H9 (cell line): ENCODE data around the gene WNT6. TPM values are rescaled to one million over a fixed set of nuclear protein-coding genes. Genes with fewer than 3 reads are reported as not detected.
"Not testable (repeated sequence)": the region's sequence is repeated elsewhere in the genome, so short reads cannot be mapped to it uniquely, and the experiment has no call there.

ENCODE experiments used
- DNase-seq: peaks from one replicate; pipeline ENCODE4 v3.0.0-alpha.2; 2017
- H2AFZ ChIP-seq: one replicate; pipeline ENCODE4 v1.6.1; 2013; ENCODE audit warnings: mild to moderate bottlenecking, low read length, control low read depth, moderate library complexity
- H2AK5ac ChIP-seq: 2 replicates; pipeline ENCODE4 v1.6.1; 2013; ENCODE audit warnings: low read length, control low read depth, mixed read lengths; ENCODE audit not compliant: insufficient read length
- H2BK120ac ChIP-seq: one replicate; pipeline ENCODE4 v1.6.1; 2013; ENCODE audit warnings: low read depth, mild to moderate bottlenecking, low read length, control low read depth, inconsistent platforms; ENCODE audit not compliant: poor library complexity, severe bottlenecking
- H2BK12ac ChIP-seq: 2 replicates; pipeline ENCODE4 v1.6.1; 2013; ENCODE audit warnings: low read length, control low read depth, mixed read lengths, low read depth; ENCODE audit not compliant: insufficient read length
- H2BK15ac ChIP-seq: 2 replicates; pipeline ENCODE4 v1.6.1; 2013; ENCODE audit warnings: low read depth, low read length, control low read depth
- H2BK20ac ChIP-seq: one replicate; pipeline ENCODE4 v1.6.1; 2013; ENCODE audit warnings: low read depth, mild to moderate bottlenecking, low read length, control low read depth, inconsistent platforms; ENCODE audit not compliant: poor library complexity, severe bottlenecking
- H2BK5ac ChIP-seq: 2 replicates; pipeline ENCODE4 v1.6.1; 2013; ENCODE audit warnings: low read length, control low read depth, mixed read lengths; ENCODE audit not compliant: insufficient read length
- H3K14ac ChIP-seq: 2 replicates; pipeline ENCODE4 v1.6.1; 2013; ENCODE audit warnings: low read length, control low read depth; ENCODE audit not compliant: insufficient read depth
- H3K18ac ChIP-seq: 2 replicates; pipeline ENCODE4 v1.6.1; 2013; ENCODE audit warnings: low read depth, mild to moderate bottlenecking, mixed read lengths, low read length, control low read depth; ENCODE audit not compliant: insufficient read length
- H3K23ac ChIP-seq: 2 replicates; pipeline ENCODE4 v1.6.1; 2013; ENCODE audit warnings: low read length, control low read depth, mixed read lengths, low read depth; ENCODE audit not compliant: insufficient read length
- H3K23me2 ChIP-seq: 2 replicates; pipeline ENCODE4 v1.6.1; 2013; ENCODE audit warnings: low read depth, mild to moderate bottlenecking, mixed read lengths, low read length, control low read depth; ENCODE audit not compliant: insufficient read length, poor library complexity, severe bottlenecking
- H3K27ac ChIP-seq: 2 replicates; pipeline ENCODE4 v1.5.1; 2013; ENCODE audit warnings: low read length, control low read depth, mixed read lengths, low read depth; ENCODE audit not compliant: insufficient read length
- H3K27me3 ChIP-seq: 2 replicates; pipeline ENCODE4 v1.6.1; 2013; ENCODE audit warnings: low read length, control low read depth, inconsistent platforms; ENCODE audit not compliant: insufficient read depth
- H3K4ac ChIP-seq: 2 replicates; pipeline ENCODE4 v1.6.1; 2013; ENCODE audit warnings: low read depth, mild to moderate bottlenecking, control low read depth, inconsistent platforms, low read length, moderate library complexity
- H3K4me1 ChIP-seq: 2 replicates; pipeline ENCODE4 v1.6.1; 2013; ENCODE audit warnings: low read length, control low read depth, inconsistent platforms; ENCODE audit not compliant: insufficient read depth
- H3K4me2 ChIP-seq: 2 replicates; pipeline ENCODE4 v1.6.1; 2013; ENCODE audit warnings: low read length, control low read depth, mixed read lengths; ENCODE audit not compliant: insufficient read length, insufficient read depth
- H3K56ac ChIP-seq: 2 replicates; pipeline ENCODE4 v1.6.1; 2013; ENCODE audit warnings: low read depth, mild to moderate bottlenecking, mixed read lengths, low read length, control low read depth; ENCODE audit not compliant: insufficient read length
- H3K79me1 ChIP-seq: 2 replicates; pipeline ENCODE4 v1.6.1; 2013; ENCODE audit warnings: low read depth, mild to moderate bottlenecking, moderate library complexity, low read length, control low read depth, inconsistent platforms; ENCODE audit not compliant: insufficient read depth, poor library complexity, severe bottlenecking
- H3K79me2 ChIP-seq: 2 replicates; pipeline ENCODE4 v1.6.1; 2013; ENCODE audit warnings: low read length, control low read depth, inconsistent platforms; ENCODE audit not compliant: insufficient read depth
- H3K9ac ChIP-seq: 2 replicates; pipeline ENCODE4 v1.6.1; 2013; ENCODE audit warnings: low read length, control low read depth, mixed read lengths; ENCODE audit not compliant: insufficient read length; ENCODE audit errors: extremely low read depth
- H3K9me3 ChIP-seq: one replicate; pipeline ENCODE4 v1.6.1; 2013; ENCODE audit warnings: low read depth, low read length, inconsistent platforms; ENCODE audit not compliant: control insufficient read depth
- H3T11ph ChIP-seq: one replicate; pipeline ENCODE4 v1.6.1; 2013; ENCODE audit warnings: mild to moderate bottlenecking, low read length, control low read depth, inconsistent platforms
- H4K20me1 ChIP-seq: one replicate; pipeline ENCODE4 v1.6.1; 2013; ENCODE audit not compliant: control insufficient read depth, insufficient read length, insufficient read depth
- H4K5ac ChIP-seq: 2 replicates; pipeline ENCODE4 v1.6.1; 2013; ENCODE audit warnings: low read depth, mild to moderate bottlenecking, mixed read lengths, low read length, control low read depth; ENCODE audit not compliant: insufficient read length
- H4K8ac ChIP-seq: replicated peaks from 2 replicates; pipeline ENCODE4 v1.6.1; 2013; ENCODE audit warnings: low read length, control low read depth, mixed read lengths, low read depth; ENCODE audit not compliant: insufficient read length
- H4K91ac ChIP-seq: 2 replicates; pipeline ENCODE4 v1.6.1; 2013; ENCODE audit warnings: low read depth, mild to moderate bottlenecking, moderate library complexity, mixed read lengths, low read length, control low read depth; ENCODE audit not compliant: insufficient read length
- H3K27ac Mint-ChIP-seq, 3 experiments: 2 replicates in 2 of 3; 3 replicates in 1 of 3; pipeline ENCODE4 v1.8.0; 2020 to 2021; ENCODE audit warnings: mixed read lengths in 3 of 3, mild to moderate bottlenecking in 1 of 3, moderate library complexity in 1 of 3
- H3K27me3 Mint-ChIP-seq: 2 replicates; pipeline ENCODE4 v1.8.0; 2021; ENCODE audit warnings: low read depth, mild to moderate bottlenecking, moderate library complexity, mixed read lengths
- H3K36me3 Mint-ChIP-seq, 3 experiments: 2 replicates in 2 of 3; 3 replicates in 1 of 3; pipeline ENCODE4 v1.8.0; 2020 to 2021; ENCODE audit warnings: low read depth in 3 of 3, mixed read lengths in 3 of 3; ENCODE audit not compliant: insufficient read depth in 1 of 3
- H3K4me1 Mint-ChIP-seq, 2 experiments: 2 replicates each; pipeline ENCODE4 v1.8.0; 2020; ENCODE audit warnings: mixed read lengths in 2 of 2
- H3K4me3 Mint-ChIP-seq, 2 experiments: 2 replicates in 1 of 2; 3 replicates in 1 of 2; pipeline ENCODE4 v1.8.0; 2020 to 2021; ENCODE audit warnings: mild to moderate bottlenecking in 2 of 2, mixed read lengths in 2 of 2, moderate library complexity in 1 of 2
- H3K9me3 Mint-ChIP-seq, 2 experiments: 2 replicates in 1 of 2; 3 replicates in 1 of 2; pipeline ENCODE4 v1.8.0; 2020; ENCODE audit warnings: mild to moderate bottlenecking in 2 of 2, mixed read lengths in 2 of 2, moderate library complexity in 1 of 2
- WGBS: extraction: QIAGEN DNeasy Blood & Tissue Kit; methylation state at CpG from one replicate; pipeline ENCODE4 v1.1.7; 2013; ENCODE audit warnings: missing lambda C conversion rate, low lambda C conversion rate, mixed read lengths; ENCODE audit not compliant: insufficient read length; ENCODE audit errors: extremely low coverage; 5-methylcytosine and 5-hydroxymethylcytosine counted together
- total RNA-seq: library from RNA; stranded (reverse); gene quantifications from 2 replicates; pipeline ENCODE4 v1.2.1, GENCODE V29; 2021

The WNT6 gene
- total RNA-seq, 1 experiment from 2014 or later, result not detected

DNA sequence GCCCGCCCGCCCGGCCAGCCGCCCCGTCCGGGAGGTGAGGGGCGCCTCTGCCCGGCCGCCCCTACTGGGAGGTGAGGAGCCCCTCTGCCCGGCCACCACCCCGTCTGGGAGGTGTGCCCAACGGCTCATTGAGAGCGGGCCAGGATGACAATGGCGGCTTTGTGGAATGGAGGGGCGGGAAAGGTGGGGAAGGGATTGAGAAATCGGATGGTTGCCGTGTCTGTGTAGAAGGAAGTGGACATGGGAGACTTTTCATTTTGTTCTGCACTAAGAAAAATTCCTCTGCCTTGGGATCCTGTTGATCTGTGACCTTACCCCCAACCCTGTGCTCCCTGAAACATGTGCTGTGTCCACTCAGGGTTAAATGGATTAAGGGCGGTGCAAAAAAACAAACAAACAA is 12.6 kb upstream of the WNT6 start:
- H2BK5ac ChIP-seq, H2BK12ac ChIP-seq, H3K79me1 ChIP-seq, H2BK20ac ChIP-seq, H2BK120ac ChIP-seq, H3K36me3 Mint-ChIP-seq, H3K4me1 Mint-ChIP-seq, H4K20me1 ChIP-seq, H3K27ac ChIP-seq, H3K27ac Mint-ChIP-seq, H2AFZ ChIP-seq, H3T11ph ChIP-seq, H3K23ac ChIP-seq, DNase-seq, H2BK15ac ChIP-seq, H3K4me1 ChIP-seq, H4K91ac ChIP-seq, H3K9ac ChIP-seq, H3K9me3 ChIP-seq, H3K18ac ChIP-seq, H3K4ac ChIP-seq, H3K4me2 ChIP-seq, H3K56ac ChIP-seq, H3K14ac ChIP-seq, H4K8ac ChIP-seq, H3K27me3 ChIP-seq, H4K5ac ChIP-seq, H3K79me2 ChIP-seq, H3K23me2 ChIP-seq, H3K4me3 Mint-ChIP-seq, H2AK5ac ChIP-seq: not testable (repeated sequence)
- H3K9me3 Mint-ChIP-seq, result peaks cover 24 to 28% of the 10 kb centered on the region in 2 experiments
- no CpG with 5 or more reads among the region's 18 CpGs for WGBS
- peaks cover 24% of the 10 kb centered on the region for H3K27me3 Mint-ChIP-seq
